Activated naive CD4-positive, alpha-beta T cell treated with anti-CD3 and anti-CD28 coated beads, Interleukin-2, amount 50 U/mL, for 24 hours (primary cell): ENCODE measurements around the gene MSN.
"Not testable (repeated sequence)": the region's sequence is repeated elsewhere in the genome, so short reads cannot be mapped to it uniquely, and the experiment has no call there.

Experiments used
- H3K27ac Mint-ChIP-seq: one replicate; pipeline ENCODE4 v1.8.0; 2021; ENCODE audit warnings: mild to moderate bottlenecking, mixed read lengths
- H3K27me3 Mint-ChIP-seq: one replicate; pipeline ENCODE4 v1.8.0; 2021; ENCODE audit warnings: mixed read lengths
- H3K36me3 Mint-ChIP-seq: one replicate; pipeline ENCODE4 v1.8.0; 2021; ENCODE audit warnings: mixed read lengths
- H3K4me1 Mint-ChIP-seq: one replicate; pipeline ENCODE4 v1.8.0; 2021; ENCODE audit warnings: mixed read lengths
- H3K4me3 Mint-ChIP-seq: one replicate; pipeline ENCODE4 v1.8.0; 2021; ENCODE audit warnings: mild to moderate bottlenecking, mixed read lengths
- H3K9me3 Mint-ChIP-seq: one replicate; pipeline ENCODE4 v1.8.0; 2021; ENCODE audit warnings: mixed read lengths

Gene MSN

GRCh38 chrX:65731684-65732289 lies 64.3 kb downstream of the MSN start:
- Mint-ChIP-seq H3K36me3 (peaks cover 22% of the 10 kb centered on the region), H3K9me3 (no peaks in the 10 kb centered on the region), H3K27me3 (no peaks in the 10 kb centered on the region), H3K27ac (peak overlapping the region; percentile 46), H3K4me3 (no peak overlapping the region), H3K4me1 (peaks cover 52% of the 10 kb centered on the region)

- H3K9me3 Mint-ChIP-seq = no peaks in the 10 kb centered on the region
- H3K4me3 Mint-ChIP-seq = no peak overlapping the region
- H3K27ac Mint-ChIP-seq = peak overlapping the region; percentile 41
- no peaks in the 10 kb centered on the region for H3K27me3 Mint-ChIP-seq
- peaks cover 39% of the 10 kb centered on the region for H3K4me1 Mint-ChIP-seq
- peaks cover 27% of the 10 kb centered on the region for H3K36me3 Mint-ChIP-seq
These were observed 73.5 kb downstream of the MSN start for GRCh38 chrX:65740909-65741308.

- Mint-ChIP-seq H3K36me3 (peaks cover 23% of the 10 kb centered on the region), H3K9me3 (no peaks in the 10 kb centered on the region), H3K4me3 (peak overlapping the region; percentile 11), H3K27ac (peak overlapping the region; percentile 17), H3K4me1 (peaks cover 42% of the 10 kb centered on the region), H3K27me3 (no peaks in the 10 kb centered on the region)
These were observed 74.4 kb downstream of the MSN start for GRCh38 chrX:65741823-65742222.

GRCh38 chrX:65744965-65745364 lies 77.5 kb downstream of the MSN start:
- Mint-ChIP-seq H3K4me3 (no peak overlapping the region), H3K9me3 (no peaks in the 10 kb centered on the region), H3K27me3 (no peaks in the 10 kb centered on the region), H3K36me3 (peaks cover 14% of the 10 kb centered on the region), H3K27ac (no peak overlapping the region), H3K4me1 (peaks cover 58% of the 10 kb centered on the region)

- Mint-ChIP-seq H3K36me3 (peaks cover 10% of the 10 kb centered on the region), H3K27me3 (no peaks in the 10 kb centered on the region), H3K4me1 (peaks cover 61% of the 10 kb centered on the region), H3K4me3 (no peak overlapping the region), H3K9me3 (no peaks in the 10 kb centered on the region), H3K27ac (peak overlapping the region; percentile 13)
These were observed 78.0 kb downstream of the MSN start for GRCh38 chrX:65745427-65745826.

GRCh38 chrX:65745992-65746391 lies 78.5 kb downstream of the MSN start:
- Mint-ChIP-seq H3K27ac (no peak overlapping the region), H3K4me1 (peaks cover 65% of the 10 kb centered on the region), H3K9me3 (no peaks in the 10 kb centered on the region), H3K27me3 (no peaks in the 10 kb centered on the region), H3K4me3 (no peak overlapping the region), H3K36me3 (peaks cover 7% of the 10 kb centered on the region)

- Mint-ChIP-seq H3K36me3 (no peaks in the 10 kb centered on the region), H3K4me3 (peak overlapping the region; percentile 71), H3K4me1 (peaks cover 73% of the 10 kb centered on the region), H3K27me3 (no peaks in the 10 kb centered on the region), H3K9me3 (no peaks in the 10 kb centered on the region), H3K27ac (peak overlapping the region; percentile 35)
These were observed 83.4 kb downstream of the MSN start for GRCh38 chrX:65750674-65751469.

GRCh38 chrX:65751519-65751918 lies 84.1 kb downstream of the MSN start:
- no peak overlapping the region for H3K4me3 Mint-ChIP-seq
- no peaks in the 10 kb centered on the region for H3K27me3 Mint-ChIP-seq
- peak overlapping the region; percentile 84 for H3K27ac Mint-ChIP-seq
- H3K9me3 Mint-ChIP-seq = no peaks in the 10 kb centered on the region
- H3K4me1 Mint-ChIP-seq = peaks cover 72% of the 10 kb centered on the region
- no peaks in the 10 kb centered on the region for H3K36me3 Mint-ChIP-seq

GRCh38 chrX:65752294-65752693 lies 84.8 kb downstream of the MSN start:
- H3K36me3 Mint-ChIP-seq = no peaks in the 10 kb centered on the region
- no peaks in the 10 kb centered on the region for H3K27me3 Mint-ChIP-seq
- H3K4me1 Mint-ChIP-seq = peaks cover 73% of the 10 kb centered on the region
- no peak overlapping the region for H3K4me3 Mint-ChIP-seq
- H3K27ac Mint-ChIP-seq = no peak overlapping the region
- H3K9me3 Mint-ChIP-seq = no peaks in the 10 kb centered on the region

GRCh38 chrX:65755786-65756185 lies 88.3 kb downstream of the MSN start:
- Mint-ChIP-seq H3K4me3 (no peak overlapping the region), H3K36me3 (no peaks in the 10 kb centered on the region), H3K27me3 (no peaks in the 10 kb centered on the region), H3K4me1 (peaks cover 54% of the 10 kb centered on the region), H3K9me3 (no peaks in the 10 kb centered on the region), H3K27ac (peak overlapping the region; percentile 51)

- Mint-ChIP-seq H3K4me3 (no peak overlapping the region), H3K4me1 (peaks cover 41% of the 10 kb centered on the region), H3K27ac (no peak overlapping the region), H3K36me3 (peaks cover 5% of the 10 kb centered on the region), H3K9me3 (no peaks in the 10 kb centered on the region), H3K27me3 (no peaks in the 10 kb centered on the region)
These were observed 90.5 kb downstream of the MSN start for GRCh38 chrX:65757943-65758342.

GRCh38 chrX:65758505-65758904 lies 91.1 kb downstream of the MSN start:
- H3K9me3 Mint-ChIP-seq = no peaks in the 10 kb centered on the region
- peak overlapping the region; percentile 35 for H3K27ac Mint-ChIP-seq
- H3K4me1 Mint-ChIP-seq = peaks cover 45% of the 10 kb centered on the region
- peaks cover 5% of the 10 kb centered on the region for H3K36me3 Mint-ChIP-seq
- no peaks in the 10 kb centered on the region for H3K27me3 Mint-ChIP-seq
- H3K4me3 Mint-ChIP-seq = no peak overlapping the region

- H3K27me3 Mint-ChIP-seq, H3K27ac Mint-ChIP-seq, H3K9me3 Mint-ChIP-seq, H3K4me3 Mint-ChIP-seq, H3K36me3 Mint-ChIP-seq: not testable (repeated sequence)
- H3K4me1 Mint-ChIP-seq = peaks cover 44% of the 10 kb centered on the region
These were observed 92.1 kb downstream of the MSN start for GRCh38 chrX:65759525-65759924.

- H3K4me1 Mint-ChIP-seq = no peaks in the 10 kb centered on the region
- H3K4me3 Mint-ChIP-seq = no peak overlapping the region
- H3K9me3 Mint-ChIP-seq = no peaks in the 10 kb centered on the region
- H3K36me3 Mint-ChIP-seq = no peaks in the 10 kb centered on the region
- H3K27ac Mint-ChIP-seq = no peak overlapping the region
- no peaks in the 10 kb centered on the region for H3K27me3 Mint-ChIP-seq
These were observed 102.3 kb downstream of the MSN start for GRCh38 chrX:65769564-65770292.

GRCh38 chrX:65772842-65773241 lies 105.4 kb downstream of the MSN start:
- Mint-ChIP-seq H3K9me3 (no peaks in the 10 kb centered on the region), H3K27me3 (no peaks in the 10 kb centered on the region), H3K4me3 (no peak overlapping the region), H3K36me3 (no peaks in the 10 kb centered on the region), H3K4me1 (peaks cover under 1% of the 10 kb centered on the region), H3K27ac (no peak overlapping the region)

- Mint-ChIP-seq H3K27ac (no peak overlapping the region), H3K4me3 (no peak overlapping the region), H3K4me1 (peaks cover 14% of the 10 kb centered on the region), H3K9me3 (no peaks in the 10 kb centered on the region), H3K27me3 (no peaks in the 10 kb centered on the region), H3K36me3 (no peaks in the 10 kb centered on the region)
These were observed 114.4 kb downstream of the MSN start for GRCh38 chrX:65781845-65782244.
